Tibial nerve (tissue), 4 donors: Measurements from ENCODE around the gene HOGA1. TPM values are rescaled to one million over a fixed set of nuclear protein-coding genes. Genes with fewer than 3 reads are reported as not detected.

ENCODE experiments used
- DNase-seq, 2 donors: peaks; one replicate each; pipeline ENCODE4 v3.0.0-alpha.2; 2019; ENCODE audit warnings: low spot score in 2 of 2
- H3K27ac ChIP-seq, 4 donors: fragments of 200-600 bp; sonication (generic) in 3 of 4; one replicate each; pipeline ENCODE4 v1.5.1; 2017 to 2019; ENCODE audit warnings: mild to moderate bottlenecking in 1 of 4
- H3K27me3 ChIP-seq, 2 donors: fragments of 200-600 bp; sonication (generic) in 1 of 2; one replicate each; pipeline versions ENCODE4 v1.5.1 to v1.6.0; 2017 to 2019
- H3K36me3 ChIP-seq, 3 donors: fragments of 200-600 bp; sonication (generic); one replicate each; pipeline ENCODE4 v1.5.1; 2018 to 2019
- H3K4me1 ChIP-seq, 4 donors: fragments of 200-600 bp; sonication (generic) in 3 of 4; one replicate each; pipeline ENCODE4 v1.5.1; 2017 to 2019
- H3K4me3 ChIP-seq, 4 donors: fragments of 200-600 bp; sonication (generic) in 3 of 4; one replicate each; pipeline ENCODE4 v1.5.1; 2017 to 2019; ENCODE audit warnings: mild to moderate bottlenecking in 1 of 4, moderate library complexity in 1 of 4
- H3K9me3 ChIP-seq, 4 donors: fragments of 200-600 bp; sonication (generic) in 3 of 4; one replicate each; pipeline ENCODE4 v1.5.1; 2017 to 2019
- EP300 ChIP-seq, 2 donors: sonication (generic); formaldehyde crosslinking; IDR thresholded peaks; one replicate each; pipeline ENCODE4 v1.6.1; 2017; ENCODE audit warnings: antibody characterized with exemption in 2 of 2, mild to moderate bottlenecking in 1 of 2
- POLR2A ChIP-seq, 2 donors: fragments of 450-650 bp; IDR thresholded peaks; one replicate each; pipeline ENCODE4 v1.6.1; 2017; ENCODE audit warnings: antibody characterized with exemption in 2 of 2, mild to moderate bottlenecking in 2 of 2, moderate library complexity in 2 of 2
- WGBS, 2 donors: methylation state at CpG; one replicate each; pipeline ENCODE4 v1.1.5; 2018; 5-methylcytosine and 5-hydroxymethylcytosine counted together
- total RNA-seq, 4 donors: library from RNA; depleted of rRNA; stranded (reverse); fragments of >200 nt; gene quantifications; one replicate each; pipeline ENCODE4 v1.1.0, GENCODE V29; 2016
- TF ChIP-seq, protein P1 (sequence below), 5 experiments: fragments of 200-600 bp in 3 of 5; fragments of 450-650 bp in 2 of 5; sonication (generic) in 3 of 5; IDR thresholded peaks; one replicate each; pipeline ENCODE4 v1.5.1; 2016 to 2019; ENCODE audit warnings: antibody characterized with exemption in 5 of 5, mild to moderate bottlenecking in 3 of 5, moderate library complexity in 2 of 5

The HOGA1 gene
- total RNA-seq = 10 to 100 TPM in 3 of 4 donors, 1 to 10 TPM in 1; 3.6 to 31.6 (median 25.3) TPM

DNA sequence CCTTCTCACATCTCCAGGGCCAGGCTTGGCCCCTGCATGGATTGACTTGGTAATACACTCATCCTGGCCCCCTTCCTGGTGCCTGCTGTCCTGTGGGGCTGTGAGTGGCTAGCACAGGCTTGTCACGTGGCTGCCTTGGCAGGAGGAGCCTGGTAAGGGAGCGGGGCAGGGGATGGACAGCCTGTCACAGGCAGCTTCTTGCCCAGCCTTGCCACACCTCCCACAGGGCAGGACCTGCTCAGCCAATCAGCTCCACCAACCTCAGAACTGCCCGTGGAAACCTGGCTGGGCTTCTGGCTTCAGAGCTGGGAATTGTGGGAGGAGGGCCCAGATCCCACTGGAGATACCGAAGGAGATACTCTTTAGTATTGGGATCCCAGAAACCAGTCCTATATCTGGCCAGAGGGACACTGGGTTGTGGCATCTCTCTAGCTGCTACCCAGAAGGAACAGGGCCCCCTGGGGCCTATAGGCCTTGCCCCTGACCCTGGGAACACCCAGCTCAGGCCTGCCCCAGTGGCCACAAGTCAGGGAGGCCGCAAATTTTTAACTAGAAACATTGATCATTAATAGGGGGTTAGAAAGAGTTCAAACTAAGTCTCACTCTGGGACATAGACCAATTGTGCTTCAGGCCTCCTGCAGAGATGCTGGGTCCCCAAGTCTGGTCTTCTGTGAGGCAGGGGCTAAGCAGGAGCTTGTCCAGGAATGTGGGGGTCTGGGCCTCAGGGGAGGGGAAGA, at the start of gene HOGA1:
Gene HOGA1 (plus strand): TSS at position 330 of the 738 bp plus-strand sequence. CDS start 315 bp downstream, at position 645.
- H3K27me3 ChIP-seq = no peaks in the 10 kb centered on the region
- H3K4me1 ChIP-seq = peaks cover 0 to 17% (median 0%) of the 10 kb centered on the region in 4 donors
- 40 to 51% methylated on average over 5 of the region's 5 CpGs for WGBS, 2 donors
- TF ChIP-seq, protein P1, sequence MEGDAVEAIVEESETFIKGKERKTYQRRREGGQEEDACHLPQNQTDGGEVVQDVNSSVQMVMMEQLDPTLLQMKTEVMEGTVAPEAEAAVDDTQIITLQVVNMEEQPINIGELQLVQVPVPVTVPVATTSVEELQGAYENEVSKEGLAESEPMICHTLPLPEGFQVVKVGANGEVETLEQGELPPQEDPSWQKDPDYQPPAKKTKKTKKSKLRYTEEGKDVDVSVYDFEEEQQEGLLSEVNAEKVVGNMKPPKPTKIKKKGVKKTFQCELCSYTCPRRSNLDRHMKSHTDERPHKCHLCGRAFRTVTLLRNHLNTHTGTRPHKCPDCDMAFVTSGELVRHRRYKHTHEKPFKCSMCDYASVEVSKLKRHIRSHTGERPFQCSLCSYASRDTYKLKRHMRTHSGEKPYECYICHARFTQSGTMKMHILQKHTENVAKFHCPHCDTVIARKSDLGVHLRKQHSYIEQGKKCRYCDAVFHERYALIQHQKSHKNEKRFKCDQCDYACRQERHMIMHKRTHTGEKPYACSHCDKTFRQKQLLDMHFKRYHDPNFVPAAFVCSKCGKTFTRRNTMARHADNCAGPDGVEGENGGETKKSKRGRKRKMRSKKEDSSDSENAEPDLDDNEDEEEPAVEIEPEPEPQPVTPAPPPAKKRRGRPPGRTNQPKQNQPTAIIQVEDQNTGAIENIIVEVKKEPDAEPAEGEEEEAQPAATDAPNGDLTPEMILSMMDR (IDR thresholded peaks at IDR 0.05) = no peak
- TF ChIP-seq EP300 (IDR thresholded peaks at IDR 0.05) = no peak
- TF ChIP-seq POLR2A (IDR thresholded peaks at IDR 0.05) = peak in 1 of 2 donors; percentile 23
- no peaks in the 10 kb centered on the region for H3K36me3 ChIP-seq
- H3K27ac ChIP-seq = peak within 1 kb of the TSS in 3 of 4 donors; percentile 16 to 69 (median 22)
- peak within 1 kb of the TSS in 1 of 4 donors; percentile 15 for H3K4me3 ChIP-seq
- peak; percentile 37 to 54 for DNase-seq
- H3K9me3 ChIP-seq = no peaks in the 10 kb centered on the region

DNA sequence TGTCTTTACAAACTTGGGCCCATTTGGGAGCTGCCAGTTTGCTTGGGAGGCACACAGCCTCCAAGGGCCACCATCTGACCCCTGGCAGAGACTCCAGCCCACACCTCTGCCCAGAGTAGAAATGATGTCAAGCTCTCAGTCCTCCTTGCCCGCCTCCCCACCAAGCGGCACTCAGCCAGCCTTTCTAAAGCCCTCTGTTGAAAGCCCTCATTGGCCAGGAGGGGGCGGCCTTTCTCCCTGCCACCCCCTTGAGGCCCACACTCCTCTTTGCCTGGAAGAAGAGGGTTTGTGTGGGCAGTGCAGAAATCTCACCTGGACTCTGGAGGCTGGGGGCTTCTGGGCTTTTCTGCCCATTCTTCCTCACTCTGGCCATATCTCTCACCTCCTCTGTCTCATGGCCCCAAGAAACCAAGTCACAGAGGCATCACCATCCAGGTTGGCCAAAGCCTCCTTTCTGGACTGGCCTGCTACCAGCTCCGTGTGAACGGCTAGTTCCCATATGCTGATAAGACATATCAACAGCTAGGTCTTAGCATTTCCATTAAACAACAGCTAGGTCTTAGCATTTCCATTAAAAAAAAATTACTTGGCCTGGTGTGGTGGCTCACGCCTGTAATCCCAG, 49.3 kb upstream of the HOGA1 start:
- no peak overlapping the region for H3K27ac ChIP-seq
- WGBS, 2 donors = 65 to 84% methylated on average over 6 of the region's 6 CpGs
- H3K4me3 ChIP-seq = no peak overlapping the region
- TF ChIP-seq POLR2A (IDR thresholded peaks at IDR 0.05) = no peak
- TF ChIP-seq, protein P1 (IDR thresholded peaks at IDR 0.05) = peak in 1 of 5 experiments; percentile 32
- no peak for TF ChIP-seq EP300 (IDR thresholded peaks at IDR 0.05)
- no peaks in the 10 kb centered on the region for H3K36me3 ChIP-seq
- H3K9me3 ChIP-seq = no peaks in the 10 kb centered on the region
- H3K27me3 ChIP-seq = no peaks in the 10 kb centered on the region
- H3K4me1 ChIP-seq = peaks cover 0 to 16% (median 2%) of the 10 kb centered on the region in 4 donors
- no peak for DNase-seq

GRCh38 chr10:97537186-97537869, 46.9 kb upstream of the HOGA1 start:
- no peaks in the 10 kb centered on the region for H3K9me3 ChIP-seq
- H3K36me3 ChIP-seq = no peaks in the 10 kb centered on the region
- no peaks in the 10 kb centered on the region for H3K27me3 ChIP-seq
- H3K4me1 ChIP-seq = peaks cover 3 to 41% (median 17%) of the 10 kb centered on the region in 4 donors
- no peak overlapping the region for H3K27ac ChIP-seq
- WGBS, 2 donors = 85 to 90% methylated on average over 5 of the region's 5 CpGs
- TF ChIP-seq EP300 (IDR thresholded peaks at IDR 0.05) (no peak), POLR2A (IDR thresholded peaks at IDR 0.05) (no peak)
- TF ChIP-seq, protein P1 (IDR thresholded peaks at IDR 0.05) = no peak
- DNase-seq = no peak
- no peak overlapping the region for H3K4me3 ChIP-seq

GRCh38 chr10:97538411-97538810, 45.8 kb upstream of the HOGA1 start:
- H3K27ac ChIP-seq = peak overlapping the region in 2 of 4 donors; percentile 82 to 94

More at GRCh38 chr10:97538411-97538810, 45.8 kb upstream of the HOGA1 start:
- no peak for DNase-seq
- Histone ChIP-seq H3K27me3 (no peaks in the 10 kb centered on the region), H3K4me3 (no peak overlapping the region), H3K9me3 (no peaks in the 10 kb centered on the region), H3K36me3 (no peaks in the 10 kb centered on the region), H3K4me1 (peaks cover 3 to 51% (median 26%) of the 10 kb centered on the region in 4 donors)
- TF ChIP-seq, protein P1 (IDR thresholded peaks at IDR 0.05) = no peak
- no peak for TF ChIP-seq EP300 (IDR thresholded peaks at IDR 0.05)
- TF ChIP-seq POLR2A (IDR thresholded peaks at IDR 0.05) = no peak
- 31 to 35% methylated on average over 4 of the region's 4 CpGs for WGBS, 2 donors
